Measurements from ENCODE around the gene KCNQ1.
A peak's percentile ranks its signal among the peaks of the same experiment; 100 is the strongest.

KCNQ1 gene

DNA sequence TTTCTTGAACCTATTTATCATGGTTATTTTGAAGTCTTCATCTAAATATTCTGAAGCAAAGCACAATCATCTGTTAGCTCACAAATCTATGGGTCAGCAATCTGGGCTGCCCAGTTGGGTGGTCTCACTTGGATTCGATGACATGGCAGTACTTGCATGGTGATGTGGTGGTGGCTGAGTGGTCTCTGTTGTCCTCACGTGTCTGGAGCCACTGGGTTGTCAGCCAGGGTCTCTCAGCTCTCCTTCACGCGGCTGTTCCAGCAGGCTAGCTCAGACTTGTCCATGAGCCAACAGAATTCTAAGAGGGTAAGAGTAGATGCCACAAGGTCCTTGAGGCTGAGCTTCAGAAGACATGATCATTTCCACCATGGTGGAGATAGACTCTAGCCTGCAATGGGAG is 321.4 kb downstream of the KCNQ1 start:
- no peak for DNase-seq (ENCODE audit: low read depth)

- no peak for DNase-seq (ENCODE audit: low read depth)
Measured at GRCh38 chr11:2767071-2767470, 322.3 kb downstream of the KCNQ1 start.

DNA sequence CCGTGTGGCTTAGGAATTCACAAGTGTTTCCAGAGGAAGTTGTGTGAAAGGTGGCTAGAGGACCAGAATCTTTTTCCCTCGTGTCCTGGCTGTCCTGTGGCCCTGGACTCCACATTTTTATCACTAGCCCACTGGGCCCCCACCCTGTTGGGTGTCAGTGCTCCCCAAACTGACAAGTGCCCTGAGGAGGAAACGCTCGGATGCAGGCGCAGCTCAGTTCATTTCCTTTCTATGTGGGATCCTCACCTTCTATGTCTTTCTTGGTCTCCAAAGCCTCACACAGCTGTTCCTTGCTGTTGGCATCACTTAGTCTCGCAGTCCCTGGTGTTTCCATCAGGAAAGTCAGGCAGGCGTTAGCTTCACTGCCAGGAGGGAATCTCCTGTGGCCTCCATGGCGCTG is 323.0 kb downstream of the KCNQ1 start:
- DNase-seq (ENCODE audit: low read depth) = no peak

- peak; percentile 50 for DNase-seq (ENCODE audit: low read depth)
Measured at GRCh38 chr11:2768471-2769408, 323.9 kb downstream of the KCNQ1 start.

DNA sequence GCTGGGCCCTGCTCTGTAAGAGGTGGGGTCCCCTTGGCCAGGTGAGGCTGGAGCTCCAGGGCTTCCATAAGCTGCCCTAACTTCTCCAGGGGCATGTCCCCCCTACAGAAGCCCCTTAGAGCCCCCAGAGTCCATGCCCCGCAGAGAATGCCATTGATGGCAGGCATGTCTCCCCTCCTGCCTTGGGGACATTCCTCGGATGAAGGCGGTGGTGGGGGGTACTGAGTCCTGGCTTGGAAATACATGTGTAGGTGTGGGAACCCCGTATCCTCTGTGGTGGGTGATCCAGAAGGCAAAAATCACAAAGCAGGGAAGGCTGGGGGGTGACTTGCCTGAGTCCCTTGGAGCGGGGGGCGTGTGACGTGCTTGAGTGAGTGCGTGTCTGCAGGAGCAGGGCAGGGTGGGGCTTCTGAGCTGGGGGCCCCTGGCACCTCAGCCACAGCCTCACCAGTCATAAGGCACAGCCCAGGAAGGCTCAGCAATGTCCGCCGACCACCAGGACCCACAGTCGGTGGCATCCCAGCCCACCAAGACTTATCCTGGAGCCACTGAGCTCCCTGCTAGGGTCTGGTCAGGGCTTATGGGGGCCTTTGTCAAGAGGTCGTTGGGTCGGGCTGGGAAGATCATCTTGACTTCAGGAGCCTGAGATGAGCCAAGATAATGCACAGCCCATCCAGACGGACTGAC is 324.7 kb downstream of the KCNQ1 start:
- no peak for DNase-seq (ENCODE audit: low read depth)

GRCh38 chr11:2770096-2770751 is 325.4 kb downstream of the KCNQ1 start:
- no peak for DNase-seq (ENCODE audit: low read depth)

DNA sequence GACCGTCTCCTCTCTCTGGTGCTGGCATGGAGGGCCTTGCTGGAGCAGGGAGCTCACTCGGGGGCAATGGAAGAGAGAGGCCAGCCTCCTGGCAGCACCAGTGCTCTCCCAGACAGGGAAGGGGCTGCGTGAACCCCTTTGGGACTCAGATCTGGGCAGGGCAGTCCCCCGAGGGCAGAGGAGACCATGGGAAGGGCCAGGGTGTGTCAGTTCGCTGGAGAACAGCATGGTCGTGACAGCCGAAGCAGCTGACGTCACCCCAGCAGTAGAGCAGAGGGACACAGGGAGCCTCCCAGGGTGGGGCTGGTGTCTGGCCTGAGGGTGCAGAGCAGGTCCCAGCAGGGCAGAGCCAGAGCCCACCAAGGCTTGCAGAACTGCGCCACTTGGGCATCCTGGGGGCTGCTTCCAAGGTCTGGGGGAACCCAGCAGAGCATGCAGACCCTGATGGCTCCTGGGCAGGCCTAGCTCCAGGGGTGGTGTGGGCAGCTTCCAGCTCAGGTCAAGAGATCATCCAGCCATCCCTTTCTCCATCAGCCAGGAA is 326.0 kb downstream of the KCNQ1 start:
- DNase-seq (ENCODE audit: low read depth) = no peak

- no peak for DNase-seq (ENCODE audit: low read depth)
Measured at GRCh38 chr11:2771758-2772466, 327.1 kb downstream of the KCNQ1 start.

DNA sequence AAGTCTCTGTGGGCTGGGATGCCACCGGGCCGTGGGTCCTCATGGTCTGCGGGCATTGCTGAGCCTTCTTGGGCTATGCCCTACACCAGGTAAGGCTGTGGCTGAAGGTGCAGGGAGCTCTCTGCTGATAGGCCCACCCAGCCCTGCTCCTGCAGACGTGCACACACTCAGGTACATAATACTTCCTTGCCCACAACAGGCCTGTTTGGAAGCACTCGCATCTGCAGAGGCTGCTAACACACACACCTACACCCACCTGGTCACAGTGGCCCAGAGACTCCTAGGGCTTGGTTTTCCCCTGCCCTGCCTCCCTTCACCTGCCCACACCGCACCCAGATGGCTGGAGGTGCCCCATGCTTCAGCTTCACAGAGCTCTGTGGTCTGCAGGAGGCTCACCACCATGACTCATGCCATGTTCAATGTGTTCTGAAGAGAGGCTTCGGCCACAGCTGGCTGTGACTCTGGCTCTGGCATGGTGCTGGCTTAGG is 327.8 kb downstream of the KCNQ1 start:
- peak; percentile 9 for DNase-seq (ENCODE audit: low read depth)

- no peak for DNase-seq (ENCODE audit: low read depth)
Measured at GRCh38 chr11:2774173-2775082, 329.6 kb downstream of the KCNQ1 start.

GRCh38 chr11:2775083-2775625 is 330.3 kb downstream of the KCNQ1 start:
- DNase-seq (ENCODE audit: low read depth) = no peak

- no peak for DNase-seq (ENCODE audit: low read depth)
Measured at GRCh38 chr11:2775626-2776350, 331.0 kb downstream of the KCNQ1 start.

DNA sequence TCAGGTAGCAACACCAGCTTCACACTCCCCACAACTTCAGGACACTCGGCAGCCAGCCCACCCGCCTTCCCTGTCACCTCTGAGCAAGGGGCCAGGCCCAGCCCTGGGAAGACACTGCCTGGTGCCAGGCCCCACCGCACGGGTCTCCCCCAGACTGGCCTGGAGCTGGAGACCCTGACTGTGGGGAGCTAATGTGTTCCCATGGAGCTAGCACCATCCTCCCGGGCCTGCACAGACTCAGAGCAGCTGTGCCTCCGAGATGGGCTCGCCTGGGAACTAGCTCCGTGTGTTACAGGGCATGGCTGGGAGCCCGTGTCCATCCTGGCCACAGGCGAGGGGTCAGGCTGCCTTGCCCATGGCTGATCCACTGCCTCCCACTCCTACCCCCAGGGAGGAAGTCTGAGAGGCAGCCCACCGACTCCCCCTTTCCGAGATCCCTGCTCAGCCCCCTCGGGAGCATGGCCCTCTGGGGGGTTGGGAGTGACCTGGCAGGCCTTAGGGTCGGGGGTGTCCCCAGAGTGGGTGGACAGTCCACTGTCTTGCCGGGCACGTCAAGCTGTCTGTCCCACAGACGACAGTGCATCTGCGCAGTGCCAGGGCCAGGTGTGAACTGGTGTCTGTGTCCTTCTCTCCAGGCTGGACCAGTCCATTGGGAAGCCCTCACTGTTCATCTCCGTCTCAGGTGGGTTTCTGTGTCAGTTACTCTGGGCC is 331.7 kb downstream of the KCNQ1 start:
- DNase-seq (ENCODE audit: low read depth) = no peak

- no peak for DNase-seq (ENCODE audit: low read depth)
Measured at GRCh38 chr11:2777386-2777785, 332.6 kb downstream of the KCNQ1 start.

DNA sequence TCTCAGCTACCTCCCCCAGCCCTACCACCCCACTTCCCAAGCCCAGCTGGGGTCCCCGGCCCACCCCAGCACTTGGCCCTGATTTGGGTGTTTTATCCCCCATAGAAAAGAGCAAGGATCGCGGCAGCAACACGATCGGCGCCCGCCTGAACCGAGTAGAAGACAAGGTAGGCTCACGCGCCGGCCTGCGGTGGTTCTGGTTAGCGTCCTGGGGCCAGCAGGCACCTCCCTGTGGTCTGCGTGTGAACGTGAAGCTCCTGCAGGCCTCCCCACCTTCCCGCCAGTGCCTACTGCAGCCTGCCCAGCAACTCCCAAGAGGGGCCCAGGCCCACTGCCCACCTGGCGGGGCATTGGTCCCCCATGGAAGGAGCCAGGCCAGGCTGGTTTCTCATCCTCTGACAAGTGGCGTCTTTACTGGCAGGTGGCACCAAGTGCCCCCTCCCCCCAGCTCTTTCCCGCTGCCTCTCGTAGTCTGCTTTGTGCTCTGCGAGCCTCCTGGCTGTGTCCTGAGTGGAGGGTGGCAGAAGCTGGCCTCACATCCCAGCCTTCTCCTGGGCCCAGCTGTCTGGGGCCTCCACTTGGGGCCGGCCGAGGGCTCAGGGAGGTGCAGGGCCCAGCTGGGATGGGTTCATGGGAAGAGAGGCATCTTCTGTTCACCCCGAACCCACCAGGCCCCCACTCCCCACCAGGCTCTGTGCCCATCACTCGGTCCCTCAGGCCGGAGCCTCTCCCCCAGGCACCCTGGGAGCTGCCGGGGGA is 333.2 kb downstream of the KCNQ1 start:
- DNase-seq (ENCODE audit: low read depth) = no peak

- peak; percentile 29 for DNase-seq (ENCODE audit: low read depth)
Measured at GRCh38 chr11:2778630-2779498, 334.1 kb downstream of the KCNQ1 start.

- DNase-seq (ENCODE audit: low read depth) = no peak
Measured at GRCh38 chr11:2779499-2779980, 334.7 kb downstream of the KCNQ1 start.
